Activated naive CD4-positive, alpha-beta T cell treated with anti-CD3 and anti-CD28 coated beads for 36 hours (primary cell): ENCODE measurements around the gene RABGGTA. TPM values are rescaled to one million over a fixed set of nuclear protein-coding genes. Genes with fewer than 3 reads are reported as not detected.
A peak's percentile ranks its signal among the peaks of the same experiment; 100 is the strongest.

Experiments
- CTCF ChIA-PET: fragments of 350-600 bp; sonication (Branson Sonifier 250); formaldehyde crosslinking; loops from one replicate; lab custom pipeline; 2021; ENCODE audit warnings: antibody characterized with exemption; lab: Charles Lee
- DNase-seq: peaks from one replicate; pipeline ENCODE4 v3.0.0-alpha.2; 2020
- H3K27ac Mint-ChIP-seq: one replicate; pipeline ENCODE4 v1.8.0; 2021; ENCODE audit warnings: mild to moderate bottlenecking, mixed read lengths
- H3K27me3 Mint-ChIP-seq: one replicate; pipeline ENCODE4 v1.8.0; 2021; ENCODE audit warnings: low read depth, mixed read lengths
- H3K36me3 Mint-ChIP-seq: one replicate; pipeline ENCODE4 v1.8.0; 2021; ENCODE audit warnings: low read depth, mixed read lengths
- H3K4me1 Mint-ChIP-seq: one replicate; pipeline ENCODE4 v1.8.0; 2021; ENCODE audit warnings: low read depth, mixed read lengths
- H3K4me3 Mint-ChIP-seq: one replicate; pipeline ENCODE4 v1.8.0; 2021; ENCODE audit warnings: mild to moderate bottlenecking, moderate library complexity, mixed read lengths
- H3K9me3 Mint-ChIP-seq: one replicate; pipeline ENCODE4 v1.8.0; 2021; ENCODE audit warnings: mixed read lengths
- intact Hi-C: fragments of 100-400 bp; cut with micrococcal nuclease; formaldehyde crosslinking; loops from one replicate; pipeline ENCODE4 v1.15.1; 2023
- total RNA-seq, 2 experiments: library from RNA; stranded (reverse); gene quantifications; one replicate each; pipeline ENCODE4 v1.2.3, GENCODE V29; 2021

RABGGTA gene
- total RNA-seq, 2 experiments from 2014 or later: 74.9 to 76.2 TPM

DNA sequence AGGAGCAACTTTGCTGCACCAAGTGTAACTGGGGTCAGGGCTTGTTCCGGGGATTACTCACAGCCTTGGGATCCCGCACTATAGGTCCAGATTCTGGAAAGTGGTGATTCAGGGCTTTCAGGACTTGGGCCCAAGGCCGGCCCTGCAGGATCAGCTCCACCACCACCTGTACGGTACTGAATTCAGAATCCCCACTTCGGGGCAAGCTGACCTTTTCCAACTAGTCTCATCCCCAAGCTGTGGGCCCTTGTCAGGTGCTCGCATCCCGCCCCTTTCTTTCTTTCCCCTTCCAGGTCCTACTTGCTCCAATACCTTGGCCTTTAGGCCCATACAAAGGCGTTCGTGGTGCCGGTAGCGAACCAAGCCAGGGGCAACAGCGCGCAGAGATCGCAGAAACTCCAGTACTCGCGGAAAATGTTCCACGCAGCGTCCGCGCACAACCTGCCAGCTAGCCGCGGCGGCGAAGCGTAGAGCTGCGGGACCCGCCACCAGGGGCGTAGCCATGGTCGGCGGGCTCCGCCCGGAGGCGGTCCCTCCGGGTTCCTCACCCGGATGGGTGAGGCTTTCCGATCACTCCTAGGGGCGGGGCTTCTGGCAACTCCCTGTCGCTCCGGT, 29.5 kb downstream of the RABGGTA start:
- Mint-ChIP-seq H3K4me1 (peaks cover 49% of the 10 kb centered on the region), H3K9me3 (no peaks in the 10 kb centered on the region), H3K4me3 (peak overlapping the region; percentile 97), H3K27ac (peak overlapping the region; percentile 100), H3K36me3 (peaks cover 34% of the 10 kb centered on the region), H3K27me3 (no peaks in the 10 kb centered on the region)
- intact Hi-C loops: loop anchor here (1.0 to 2.0 kb wide), 14 partner anchors 10 to 228 kb away; partner anchors contain the start of genes DCAF11, EMC9, GMPR2 and IPO4
- DNase-seq: peak; percentile 94
- CTCF ChIA-PET: interaction anchor here (0.7 to 9.5 kb wide), 34 partner anchors 8 to 195 kb away, joined by 3 to 310 read pairs (median 7); partner anchors contain the start of genes CHMP4A, CIDEB, DCAF11 and DHRS1

GRCh38 chr14:24240110-24240918, 31.1 kb downstream of the RABGGTA start:
- CTCF ChIA-PET: interaction anchor here (0.7 to 9.5 kb wide), 7 partner anchors 21 to 93 kb away, joined by 3 to 310 read pairs (median 19); partner anchors contain the start of genes CHMP4A, CIDEB, DHRS1 and LTB4R2
- Mint-ChIP-seq H3K4me3 (peak overlapping the region; percentile 97), H3K4me1 (peaks cover 53% of the 10 kb centered on the region), H3K9me3 (no peaks in the 10 kb centered on the region), H3K27ac (peak overlapping the region; percentile 79), H3K27me3 (no peaks in the 10 kb centered on the region), H3K36me3 (peaks cover 36% of the 10 kb centered on the region)
- DNase-seq: no peak
- intact Hi-C loops: no loop called here

- Mint-ChIP-seq H3K4me3 (no peak overlapping the region), H3K27me3 (no peaks in the 10 kb centered on the region), H3K36me3 (peaks cover 42% of the 10 kb centered on the region), H3K9me3 (no peaks in the 10 kb centered on the region), H3K27ac (peak overlapping the region; percentile 79), H3K4me1 (peaks cover 66% of the 10 kb centered on the region)
- CTCF ChIA-PET: interaction anchor here (0.6 to 4.0 kb wide), 6 partner anchors 14 to 193 kb away, joined by 3 to 24 read pairs (median 6); partner anchors contain the start of genes CIDEB and MDP1
- no peak for DNase-seq
- intact Hi-C loops: no loop called here
Observed at GRCh38 chr14:24238527-24239037, 32.8 kb downstream of the RABGGTA start.

GRCh38 chr14:24238123-24238522, 33.3 kb downstream of the RABGGTA start:
- Mint-ChIP-seq H3K27ac (peak overlapping the region; percentile 79), H3K4me1 (peaks cover 68% of the 10 kb centered on the region), H3K36me3 (peaks cover 42% of the 10 kb centered on the region), H3K9me3 (no peaks in the 10 kb centered on the region), H3K4me3 (no peak overlapping the region), H3K27me3 (no peaks in the 10 kb centered on the region)
- CTCF ChIA-PET: interaction anchor here (0.9 to 4.0 kb wide), 5 partner anchors 13 to 193 kb away, joined by 3 to 24 read pairs (median 6); partner anchors contain the start of genes CIDEB and MDP1
- no peak for DNase-seq
- intact Hi-C loops: no loop called here

GRCh38 chr14:24237463-24237955, 33.9 kb downstream of the RABGGTA start:
- Mint-ChIP-seq H3K4me3 (no peak overlapping the region), H3K4me1 (peaks cover 69% of the 10 kb centered on the region), H3K27ac (peak overlapping the region; percentile 79), H3K27me3 (no peaks in the 10 kb centered on the region), H3K9me3 (no peaks in the 10 kb centered on the region), H3K36me3 (peaks cover 42% of the 10 kb centered on the region)
- intact Hi-C loops: no loop called here
- CTCF ChIA-PET: interaction anchor here (1.4 to 4.0 kb wide), 4 partner anchors 13 to 70 kb away, joined by 3 to 24 read pairs (median 10); partner anchors contain the start of genes CIDEB and MDP1
- no peak for DNase-seq

GRCh38 chr14:24236689-24237462, 34.5 kb downstream of the RABGGTA start:
- CTCF ChIA-PET: interaction anchor here (1.4 to 4.0 kb wide), 3 partner anchors 12 to 71 kb away, joined by 3 to 24 read pairs (median 17); partner anchors contain the start of gene CIDEB
- no peak overlapping the region for H3K4me3 Mint-ChIP-seq
- H3K9me3 Mint-ChIP-seq: no peaks in the 10 kb centered on the region
- no peaks in the 10 kb centered on the region for H3K27me3 Mint-ChIP-seq
- peak overlapping the region; percentile 2 for H3K27ac Mint-ChIP-seq
- no peak for DNase-seq
- H3K4me1 Mint-ChIP-seq: peaks cover 67% of the 10 kb centered on the region
- H3K36me3 Mint-ChIP-seq: peaks cover 40% of the 10 kb centered on the region
- intact Hi-C loops: no loop called here

DNA sequence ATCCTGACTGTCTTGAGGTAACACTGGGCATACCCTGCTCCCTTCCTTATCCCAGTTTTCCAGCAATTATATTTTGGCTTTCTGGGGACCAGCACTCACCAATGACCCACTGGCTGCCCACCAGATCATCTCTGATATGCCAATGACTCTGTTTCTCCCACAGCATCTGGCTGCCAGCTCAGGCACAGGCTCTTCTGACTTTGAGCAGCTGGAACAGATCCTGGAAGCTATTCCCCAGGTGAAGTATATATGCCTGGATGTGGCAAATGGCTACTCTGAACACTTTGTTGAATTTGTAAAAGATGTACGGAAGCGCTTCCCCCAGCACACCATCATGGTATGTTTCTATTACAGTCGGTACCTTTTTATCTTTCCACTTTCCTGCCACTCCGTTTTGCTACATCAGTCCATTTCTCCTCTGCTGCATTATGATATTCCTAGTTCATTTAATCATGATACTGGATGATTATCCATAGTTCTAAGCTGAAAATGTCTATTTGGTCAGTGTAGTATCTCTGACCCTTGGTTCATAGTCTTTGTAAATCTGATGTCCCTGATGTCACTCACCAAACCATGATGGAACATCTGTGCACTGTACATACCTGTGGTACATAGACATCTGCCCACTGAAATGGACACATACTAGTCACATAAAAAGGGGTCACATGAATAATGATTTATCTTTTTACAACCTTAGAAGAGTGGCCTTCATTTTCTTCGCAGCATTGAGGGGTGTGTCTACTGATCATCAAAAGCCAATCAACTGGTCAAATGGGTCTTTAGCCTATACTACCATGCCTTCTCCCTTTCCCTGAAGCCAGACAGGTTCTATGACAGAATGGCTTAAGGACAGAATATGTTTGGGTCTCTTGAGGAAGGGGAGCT, 35.4 kb downstream of the RABGGTA start:
- CTCF ChIA-PET: interaction anchor here (1.2 to 4.0 kb wide), 5 partner anchors 20 to 72 kb away, joined by 3 to 24 read pairs (median 7); partner anchors contain the start of genes CIDEB, MDP1 and RABGGTA
- Mint-ChIP-seq H3K36me3 (peaks cover 39% of the 10 kb centered on the region), H3K27ac (peak overlapping the region; percentile 1), H3K4me1 (peaks cover 70% of the 10 kb centered on the region), H3K9me3 (no peaks in the 10 kb centered on the region), H3K4me3 (no peak overlapping the region), H3K27me3 (no peaks in the 10 kb centered on the region)
- no peak for DNase-seq
- intact Hi-C loops: no loop called here

GRCh38 chr14:24234095-24235005, 37.0 kb downstream of the RABGGTA start:
- Mint-ChIP-seq H3K4me3 (peak overlapping the region; percentile 40), H3K27me3 (no peaks in the 10 kb centered on the region), H3K9me3 (no peaks in the 10 kb centered on the region), H3K27ac (peak overlapping the region; percentile 47), H3K4me1 (peaks cover 62% of the 10 kb centered on the region), H3K36me3 (peaks cover 27% of the 10 kb centered on the region)
- CTCF ChIA-PET: interaction anchor here (0.6 to 3.2 kb wide), 11 partner anchors 8 to 197 kb away, joined by 3 to 17 read pairs (median 4); partner anchors contain the start of genes CIDEB, MDP1, RABGGTA and TINF2
- intact Hi-C loops: no loop called here
- no peak for DNase-seq

GRCh38 chr14:24233538-24233866, 37.9 kb downstream of the RABGGTA start:
- CTCF ChIA-PET: interaction anchor here (0.6 to 3.2 kb wide), 5 partner anchors 9 to 176 kb away, joined by 3 to 13 read pairs (median 4); partner anchors contain the start of genes CIDEB and TINF2
- intact Hi-C loops: loop anchor here (2.0 kb wide), 1 partner anchor 219 kb away; no protein-coding TSS in a partner anchor
- Mint-ChIP-seq H3K4me1 (peaks cover 58% of the 10 kb centered on the region), H3K27me3 (no peaks in the 10 kb centered on the region), H3K36me3 (peaks cover 20% of the 10 kb centered on the region), H3K27ac (peak overlapping the region; percentile 97), H3K9me3 (no peaks in the 10 kb centered on the region), H3K4me3 (peak overlapping the region; percentile 98)
- peak; percentile 51 for DNase-seq
